IMR-90 (cell line): ENCODE results near the gene LRIT1. TPM values are rescaled to one million over a fixed set of nuclear protein-coding genes. Genes with fewer than 3 reads are reported as not detected.

Experiments
- ATAC-seq: fragments of 200-7000 bp; cut with Tn5 transposase; 2 replicates; pipeline ENCODE4 v1.9.1; 2020; ENCODE audit warnings: low read depth, mild to moderate bottlenecking, moderate library complexity
- BruUV-seq: library from RNA; stranded (reverse); fragments of 400-500 nt; replicated peaks from 2 replicates; lab custom pipeline; 2021; lab: Mats Ljungman, UMichigan
- CTCF ChIA-PET: fragments of 300-600 bp; formaldehyde crosslinking; extraction: SDS; loops from one replicate; lab custom pipeline; 2021; ENCODE audit warnings: antibody characterized with exemption; lab: Yijun Ruan, JAX
- POLR2A ChIA-PET: fragments of 300-600 bp; sonication (Branson Sonifier 250); formaldehyde crosslinking; loops from one replicate; lab custom pipeline; 2022; ENCODE audit warnings: antibody characterized with exemption; ENCODE audit not compliant: unreplicated experiment; lab: Charles Lee
- DNase-seq: peaks from one replicate; pipeline ENCODE4 v3.0.0; 2013
- H2AFZ ChIP-seq: replicated peaks from 2 replicates; pipeline ENCODE3; 2013; ENCODE audit warnings: low read length, mild to moderate bottlenecking; ENCODE audit not compliant: poor library complexity
- H2AK5ac ChIP-seq: 2 replicates; pipeline ENCODE4 v1.6.1; 2013; ENCODE audit warnings: low read depth, low read length, inconsistent platforms
- H2AK9ac ChIP-seq: replicated peaks from 2 replicates; pipeline ENCODE3; 2013; ENCODE audit warnings: mild to moderate bottlenecking, low read depth, low read length, moderate library complexity; ENCODE audit not compliant: poor library complexity
- H2BK120ac ChIP-seq: 2 replicates; pipeline ENCODE4 v1.6.1; 2013; ENCODE audit warnings: low read depth, low read length, inconsistent platforms
- H2BK15ac ChIP-seq: 3 replicates; pipeline ENCODE4 v1.6.1; 2013; ENCODE audit warnings: low read depth, low read length, inconsistent platforms
- H2BK20ac ChIP-seq: 2 replicates; pipeline ENCODE4 v1.6.1; 2013; ENCODE audit warnings: low read depth, mild to moderate bottlenecking, inconsistent platforms, low read length, moderate library complexity
- H2BK5ac ChIP-seq: 2 replicates; pipeline ENCODE4 v1.6.1; 2013; ENCODE audit warnings: mild to moderate bottlenecking, low read depth, low read length, inconsistent platforms; ENCODE audit not compliant: poor library complexity, severe bottlenecking
- H3K14ac ChIP-seq: replicated peaks from 2 replicates; pipeline ENCODE4 v1.6.1; 2013; ENCODE audit warnings: low read depth, low read length, inconsistent platforms
- H3K18ac ChIP-seq: 2 replicates; pipeline ENCODE4 v1.6.1; 2013; ENCODE audit warnings: low read depth, low read length, control low read depth
- H3K23ac ChIP-seq: 2 replicates; pipeline ENCODE4 v1.6.1; 2013; ENCODE audit warnings: low read depth, low read length, inconsistent platforms
- H3K27ac ChIP-seq: 2 replicates; pipeline ENCODE4 v1.5.1; 2013; ENCODE audit warnings: mild to moderate bottlenecking, control low read depth, low read length; ENCODE audit not compliant: insufficient read depth
- H3K27me3 ChIP-seq: 2 replicates; pipeline ENCODE4 v1.6.1; 2013; ENCODE audit warnings: low read length; ENCODE audit not compliant: control insufficient read depth, insufficient read depth
- H3K36me3 ChIP-seq: 2 replicates; pipeline ENCODE4 v1.6.1; 2013; ENCODE audit warnings: low read length, mixed read lengths; ENCODE audit not compliant: control insufficient read depth, insufficient read depth
- H3K4ac ChIP-seq: 2 replicates; pipeline ENCODE4 v1.6.1; 2013; ENCODE audit warnings: low read depth, low read length, inconsistent platforms
- H3K4me1 ChIP-seq: 2 replicates; pipeline ENCODE4 v1.6.1; 2013; ENCODE audit warnings: low read length, mixed read lengths; ENCODE audit not compliant: control insufficient read depth, insufficient read depth
- H3K4me2 ChIP-seq: 2 replicates; pipeline ENCODE4 v1.6.1; 2013; ENCODE audit warnings: low read depth, mild to moderate bottlenecking, control low read depth, low read length, moderate library complexity
- H3K4me3 ChIP-seq: 2 replicates; pipeline ENCODE4 v1.5.1; 2013; ENCODE audit warnings: low read depth, mild to moderate bottlenecking, control low read depth, low read length, moderate library complexity; ENCODE audit not compliant: insufficient read depth
- H3K56ac ChIP-seq: 2 replicates; pipeline ENCODE4 v1.6.1; 2013; ENCODE audit warnings: low read length, inconsistent platforms; ENCODE audit not compliant: insufficient read depth; ENCODE audit errors: extremely low read depth
- H3K79me1 ChIP-seq, 2 experiments: 2 replicates each; pipeline ENCODE4 v1.6.1; 2013; ENCODE audit warnings: low read length in 2 of 2, inconsistent platforms in 1 of 2, low read depth in 1 of 2
- H3K9ac ChIP-seq: 2 replicates; pipeline ENCODE4 v1.6.1; 2013; ENCODE audit warnings: low read depth, low read length, control low read depth
- H3K9me1 ChIP-seq: 2 replicates; pipeline ENCODE4 v1.6.1; 2013; ENCODE audit warnings: low read length, inconsistent platforms; ENCODE audit not compliant: insufficient read depth
- H3K9me3 ChIP-seq: 2 replicates; pipeline ENCODE4 v1.6.1; 2013; ENCODE audit warnings: low read length; ENCODE audit not compliant: control insufficient read depth, insufficient read depth
- H4K20me1 ChIP-seq: 2 replicates; pipeline ENCODE4 v1.6.1; 2013; ENCODE audit warnings: low read length, inconsistent platforms; ENCODE audit not compliant: insufficient read depth
- H4K5ac ChIP-seq: 2 replicates; pipeline ENCODE4 v1.6.1; 2013; ENCODE audit warnings: mild to moderate bottlenecking, low read depth, low read length, control low read depth
- H4K8ac ChIP-seq, 2 experiments: 2 replicates each; pipeline ENCODE4 v1.6.1; 2013; ENCODE audit warnings: low read depth in 2 of 2, low read length in 2 of 2, control low read depth in 1 of 2, inconsistent platforms in 1 of 2
- H4K91ac ChIP-seq: 2 replicates; pipeline ENCODE4 v1.6.1; 2013; ENCODE audit warnings: low read depth, low read length, inconsistent platforms; ENCODE audit not compliant: insufficient read depth
- BHLHE40 ChIP-seq: fragments of 150-350 bp; IDR thresholded peaks from 2 replicates; pipeline ENCODE4 v1.6.1; 2016; ENCODE audit warnings: mild to moderate bottlenecking, low read depth, low read length
- CEBPB ChIP-seq: IDR thresholded peaks from 2 replicates; pipeline ENCODE4 v1.6.1; 2012; ENCODE audit warnings: low read depth, low read length, improper control_type of control experiment
- CHD1 ChIP-seq: IDR thresholded peaks from 2 replicates; pipeline ENCODE4 v1.6.1; 2012; ENCODE audit warnings: low read depth, low read length, improper control_type of control experiment
- CTCF ChIP-seq: conservative IDR thresholded peaks from 2 replicates; pipeline ENCODE4 v1.5.1; 2012; ENCODE audit warnings: mild to moderate bottlenecking, low read depth, low read length, improper control_type of control experiment
- ELK1 ChIP-seq: fragments of 150-350 bp; IDR thresholded peaks from 2 replicates; pipeline ENCODE4 v1.6.1; 2016; ENCODE audit warnings: low read depth, mild to moderate bottlenecking, low read length, moderate library complexity, borderline replicate concordance
- FOS ChIP-seq: fragments of 150-350 bp; IDR thresholded peaks from 2 replicates; pipeline ENCODE4 v1.6.1; 2016; ENCODE audit warnings: low read depth, low read length
- MAFK ChIP-seq: IDR thresholded peaks from 2 replicates; pipeline ENCODE4 v1.6.1; 2012; ENCODE audit warnings: low read depth, low read length, improper control_type of control experiment
- MAZ ChIP-seq: IDR thresholded peaks from 2 replicates; pipeline ENCODE4 v1.6.1; 2012; ENCODE audit warnings: low read depth, mild to moderate bottlenecking, low read length, improper control_type of control experiment, moderate library complexity, borderline replicate concordance
- MXI1 ChIP-seq: IDR thresholded peaks from 2 replicates; pipeline ENCODE4 v1.6.1; 2012; ENCODE audit warnings: low read depth, mild to moderate bottlenecking, low read length, moderate library complexity, borderline replicate concordance
- NFE2L2 ChIP-seq: fragments of 150-350 bp; IDR thresholded peaks from 2 replicates; pipeline ENCODE4 v1.6.1; 2016; ENCODE audit warnings: low read depth, mild to moderate bottlenecking, low read length
- POLR2A ChIP-seq: IDR thresholded peaks from 2 replicates; pipeline ENCODE4 v1.6.1; 2012; ENCODE audit warnings: mild to moderate bottlenecking, low read depth, low read length
- RAD21 ChIP-seq: IDR thresholded peaks from 2 replicates; pipeline ENCODE4 v1.6.1; 2012; ENCODE audit warnings: low read length, improper control_type of control experiment
- RCOR1 ChIP-seq: IDR thresholded peaks from 2 replicates; pipeline ENCODE4 v1.6.1; 2012; ENCODE audit warnings: mild to moderate bottlenecking, low read length, improper control_type of control experiment; ENCODE audit not compliant: insufficient replicate concordance
- RFX5 ChIP-seq: IDR thresholded peaks from 2 replicates; pipeline ENCODE4 v1.8.0; 2012; ENCODE audit warnings: low read depth, mild to moderate bottlenecking, low read length, moderate library complexity
- SMC3 ChIP-seq: fragments of 150-350 bp; IDR thresholded peaks from 2 replicates; pipeline ENCODE4 v1.6.1; 2016; ENCODE audit warnings: low read depth, mild to moderate bottlenecking, antibody characterized with exemption, low read length, moderate library complexity
- USF2 ChIP-seq: fragments of 150-350 bp; IDR thresholded peaks from 2 replicates; pipeline ENCODE4 v1.6.1; 2017; ENCODE audit warnings: mild to moderate bottlenecking, antibody characterized with exemption, low read length, low read depth
- WGBS, 2 experiments: methylation state at CpG; one replicate each; pipeline versions ENCODE4 v1.1.5 to v1.1.7; 2013; ENCODE audit warnings: missing lambda C conversion rate in 2 of 2; ENCODE audit not compliant: insufficient read length in 1 of 2; ENCODE audit errors: extremely low coverage in 2 of 2; 5-methylcytosine and 5-hydroxymethylcytosine counted together
- dilution Hi-C: fragments of 300-500 bp; cut with HindIII; formaldehyde crosslinking; loops from one replicate; pipeline ENCODE4 v1.14.3; 2018; ENCODE audit warnings: low sequenced_read_pairs; ENCODE audit not compliant: unreplicated experiment
- in situ Hi-C: fragments of 300-500 bp; cut with MboI; formaldehyde crosslinking; loops from 3 replicates; pipeline ENCODE4 v1.14.3; 2019; ENCODE audit warnings: low sequenced_read_pairs, inconsistent platforms, mixed read lengths
- intact Hi-C: fragments of 100-400 bp; cut with micrococcal nuclease; formaldehyde crosslinking; loops from 2 replicates; pipeline ENCODE4 v1.10.0; 2022
- polyA plus RNA-seq, 3 experiments: library from polyadenylated mRNA; depleted of rRNA; stranded (reverse); fragments of >200 nt; gene quantifications; 2 replicates each; pipeline ENCODE4 v1.2.3, GENCODE V29; 2012; ENCODE audit warnings: low replicate concordance in 1 of 3
- total RNA-seq: library from RNA; depleted of rRNA; stranded (reverse); fragments of >200 nt; gene quantifications from 2 replicates; pipeline ENCODE4 v1.2.3, GENCODE V29; 2012

LRIT1 gene
- total and polyA plus RNA-seq, 2 of the 4 experiments (the other 2 are of a cell fraction), result not detected

GRCh38 chr10:84188815-84189214 lies 52.5 kb downstream of the LRIT1 start:
- H3K9me3 ChIP-seq, result no peaks in the 10 kb centered on the region

More at GRCh38 chr10:84188815-84189214, 52.5 kb downstream of the LRIT1 start:
- in situ Hi-C loops, result no loop called here
- Histone ChIP-seq H4K20me1 (no peaks in the 10 kb centered on the region), H2AK9ac (no peak overlapping the region), H2AFZ (no peak overlapping the region), H3K4ac (no peak overlapping the region), H4K8ac (no peak overlapping the region), H3K9ac (no peak overlapping the region), H2BK5ac (no peak overlapping the region), H2BK15ac (no peak overlapping the region), H4K91ac (no peak overlapping the region), H3K36me3 (no peaks in the 10 kb centered on the region), H3K27ac (no peak overlapping the region), H3K18ac (no peak overlapping the region), H3K14ac (no peak overlapping the region), H3K4me2 (no peak overlapping the region), H3K4me1 (no peaks in the 10 kb centered on the region), H3K27me3 (peaks cover 16% of the 10 kb centered on the region), H3K79me1 (no peaks in the 10 kb centered on the region), H3K23ac (no peak overlapping the region), H3K56ac (no peak overlapping the region), H3K4me3 (no peak overlapping the region), H2AK5ac (no peak overlapping the region), H4K5ac (no peak overlapping the region), H3K9me1 (peaks cover 8% of the 10 kb centered on the region), H2BK20ac (no peak overlapping the region), H2BK120ac (no peak overlapping the region)
- no peak for TF ChIP-seq NFE2L2
- TF ChIP-seq CTCF, result no peak
- no peak for TF ChIP-seq CHD1
- TF ChIP-seq RCOR1, result no peak
- TF ChIP-seq MXI1, result no peak
- TF ChIP-seq POLR2A, result no peak
- TF ChIP-seq MAFK, result no peak
- no peak for TF ChIP-seq MAZ
- no peak for TF ChIP-seq USF2
- no peak for TF ChIP-seq RAD21
- no peak for TF ChIP-seq SMC3
- TF ChIP-seq FOS, result no peak
- TF ChIP-seq ELK1, result no peak
- no peak for TF ChIP-seq BHLHE40
- no peak for TF ChIP-seq RFX5
- TF ChIP-seq CEBPB, result no peak
- no TSS peak for BruUV-seq
- DNase-seq (no peak), ATAC-seq (no peak)
- POLR2A ChIA-PET, result no interaction called here
- CTCF ChIA-PET, result no interaction called here
- WGBS, 2 experiments, result no CpG with 5 or more reads among the region's 3 CpGs
- intact Hi-C loops, result no loop called here
- dilution Hi-C loops, result no loop called here
